Uterus (tissue), 2 donors: Measurements from ENCODE around the gene CKAP4.

Experiments
- CTCF ChIP-seq, 4 experiments: fragments of 200-600 bp in 2 of 4; fragments of 450-650 bp in 2 of 4; sonication (generic) in 2 of 4; IDR thresholded peaks; one replicate each; pipeline ENCODE4 v1.5.1; 2016 to 2019; ENCODE audit warnings: antibody characterized with exemption in 4 of 4, mild to moderate bottlenecking in 2 of 4, moderate library complexity in 1 of 4
- POLR2A ChIP-seq, 2 donors: fragments of 450-650 bp; IDR thresholded peaks; one replicate each; pipeline ENCODE4 v1.6.1; 2016; ENCODE audit warnings: antibody characterized with exemption in 2 of 2, mild to moderate bottlenecking in 1 of 2, moderate library complexity in 1 of 2

GRCh38 chr12:106205208-106206069 is 42.4 kb downstream of the CKAP4 start:
- TF ChIP-seq CTCF (IDR thresholded peaks at IDR 0.05) (no peak), POLR2A (IDR thresholded peaks at IDR 0.05) (no peak)
